Measurements from ENCODE around the gene ZIC3.
"Not testable (repeated sequence)": the region's sequence is repeated elsewhere in the genome, so short reads cannot be mapped to it uniquely, and the experiment has no call there.

Gene ZIC3

DNA sequence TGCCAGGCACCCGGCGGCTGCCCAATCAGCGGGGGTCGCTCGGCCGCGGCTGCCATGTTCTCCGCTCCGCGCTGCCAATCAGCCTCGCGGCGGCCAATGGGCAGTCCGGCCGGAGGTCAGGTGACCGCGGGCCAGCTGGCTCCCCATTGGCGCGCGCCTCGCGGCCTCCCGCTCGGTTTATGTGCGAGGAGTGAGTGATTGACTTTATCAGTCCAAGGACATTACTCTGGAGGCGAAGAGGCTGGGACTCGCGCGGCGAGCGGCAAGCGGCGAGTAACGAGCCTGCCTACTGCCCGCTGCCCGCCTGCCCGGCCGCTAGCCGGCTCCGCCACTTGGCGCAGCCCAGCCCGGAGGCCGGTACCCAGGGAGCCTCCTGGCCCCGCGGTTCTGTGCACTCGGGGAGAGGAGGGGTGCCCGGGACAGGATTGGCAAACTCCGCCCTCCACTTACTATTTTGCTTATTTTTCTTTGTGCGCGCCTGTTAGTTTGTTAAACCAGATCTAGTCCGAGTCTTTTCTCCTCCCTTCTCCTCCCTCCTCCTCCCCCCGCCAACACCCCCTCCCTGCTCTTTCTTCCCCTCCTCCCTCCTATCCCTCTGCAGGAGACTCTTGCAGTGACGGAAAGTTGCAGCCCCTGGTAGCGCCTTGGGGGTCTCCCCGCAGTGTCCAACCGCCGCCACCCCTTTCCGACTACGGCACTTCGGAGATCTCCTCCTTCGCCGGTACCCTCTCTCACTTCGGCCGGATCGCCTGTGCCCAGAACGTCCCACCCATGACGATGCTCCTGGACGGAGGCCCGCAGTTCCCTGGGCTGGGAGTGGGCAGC, at the start of gene ZIC3:
ZIC3 (plus strand) TSS at position 207 of the 825 bp plus-strand sequence; CDS start at position 772, 565 bp downstream.
- Histone ChIP-seq H3K4me3 (ENCODE audit: low read depth in 1 of 2, low read length in 2 of 2) (peak within 1 kb of the TSS; percentile 36 to 58), H3K27ac (ENCODE audit: low read depth, low read length) (no peak within 1 kb of the TSS), H3K4me1 (ENCODE audit: insufficient read depth, low read length) (no peaks in the 10 kb centered on the region), H3K9ac (ENCODE audit: low read length) (no peak within 1 kb of the TSS), H3K27me3 (ENCODE audit: control insufficient read depth in 1 of 2, insufficient read depth in 2 of 2, low read length in 2 of 2) (peaks cover 50 to 96% of the 10 kb centered on the region in 2 donors), H3K9me3 (ENCODE audit: low read length) (peaks cover 4% of the 10 kb centered on the region), H3K36me3 (ENCODE audit: insufficient read depth, low read length) (no peaks in the 10 kb centered on the region)

GRCh38 chrX:137519459-137519858, 46.5 kb upstream of the ZIC3 start:
- Histone ChIP-seq H3K9ac (ENCODE audit: low read length) (no peak overlapping the region), H3K4me1 (ENCODE audit: insufficient read depth, low read length) (no peaks in the 10 kb centered on the region), H3K4me3 (ENCODE audit: low read depth in 1 of 2, low read length in 2 of 2) (no peak overlapping the region), H3K27me3 (ENCODE audit: control insufficient read depth in 1 of 2, insufficient read depth in 2 of 2, low read length in 2 of 2) (no peaks in the 10 kb centered on the region), H3K27ac (ENCODE audit: low read depth, low read length) (no peak overlapping the region), H3K9me3 (ENCODE audit: low read length) (no peaks in the 10 kb centered on the region), H3K36me3 (ENCODE audit: insufficient read depth, low read length) (no peaks in the 10 kb centered on the region)

- Histone ChIP-seq H3K4me3 (ENCODE audit: low read depth in 1 of 2, low read length in 2 of 2) (no peak overlapping the region), H3K9ac (ENCODE audit: low read length) (no peak overlapping the region), H3K27me3 (ENCODE audit: control insufficient read depth in 1 of 2, insufficient read depth in 2 of 2, low read length in 2 of 2) (peaks cover 34 to 70% of the 10 kb centered on the region in 2 donors), H3K27ac (ENCODE audit: low read depth, low read length) (no peak overlapping the region), H3K36me3 (ENCODE audit: insufficient read depth, low read length) (no peaks in the 10 kb centered on the region), H3K9me3 (ENCODE audit: low read length) (no peaks in the 10 kb centered on the region), H3K4me1 (ENCODE audit: insufficient read depth, low read length) (no peaks in the 10 kb centered on the region)
These were observed 19.9 kb upstream of the ZIC3 start for GRCh38 chrX:137545711-137546651.

- Histone ChIP-seq H3K4me3 (ENCODE audit: low read depth in 1 of 2, low read length in 2 of 2) (no peak overlapping the region), H3K27me3 (ENCODE audit: control insufficient read depth in 1 of 2, insufficient read depth in 2 of 2, low read length in 2 of 2) (peaks cover 35 to 76% of the 10 kb centered on the region in 2 donors)
These were observed 18.6 kb upstream of the ZIC3 start for GRCh38 chrX:137547291-137547690.

DNA sequence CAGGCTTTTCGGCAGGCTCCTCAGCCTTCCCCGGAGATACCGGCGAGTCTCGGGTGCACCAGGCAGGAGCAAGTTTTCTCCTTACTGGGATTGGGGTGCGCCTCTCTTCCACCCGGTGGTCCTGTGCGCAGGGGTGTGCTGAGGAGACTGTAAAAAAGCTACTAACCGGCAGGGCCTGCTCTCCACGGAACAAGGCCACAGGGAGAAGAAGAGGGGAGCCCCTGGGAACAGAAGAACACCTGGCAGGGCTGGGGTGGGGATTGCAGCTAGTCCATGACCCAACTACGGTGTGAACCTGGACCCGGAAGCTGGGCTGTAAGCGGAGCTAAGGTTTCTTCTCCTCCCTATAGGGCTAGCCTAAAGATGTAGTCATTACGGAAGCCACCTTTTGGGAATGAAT, 17.7 kb upstream of the ZIC3 start:
- Histone ChIP-seq H3K4me1 (ENCODE audit: insufficient read depth, low read length) (no peaks in the 10 kb centered on the region), H3K9me3 (ENCODE audit: low read length) (no peaks in the 10 kb centered on the region), H3K27ac (ENCODE audit: low read depth, low read length) (no peak overlapping the region), H3K27me3 (ENCODE audit: control insufficient read depth in 1 of 2, insufficient read depth in 2 of 2, low read length in 2 of 2) (peaks cover 35 to 76% of the 10 kb centered on the region in 2 donors), H3K36me3 (ENCODE audit: insufficient read depth, low read length) (no peaks in the 10 kb centered on the region), H3K4me3 (ENCODE audit: low read depth in 1 of 2, low read length in 2 of 2) (no peak overlapping the region), H3K9ac (ENCODE audit: low read length) (no peak overlapping the region)

More at GRCh38 chrX:137547291-137547690, 18.6 kb upstream of the ZIC3 start:
- Histone ChIP-seq H3K27ac (ENCODE audit: low read depth, low read length) (no peak overlapping the region), H3K4me1 (ENCODE audit: insufficient read depth, low read length) (no peaks in the 10 kb centered on the region), H3K9me3 (ENCODE audit: low read length) (no peaks in the 10 kb centered on the region), H3K36me3 (ENCODE audit: insufficient read depth, low read length) (no peaks in the 10 kb centered on the region), H3K9ac (ENCODE audit: low read length) (no peak overlapping the region)

GRCh38 chrX:137549073-137549472, 16.9 kb upstream of the ZIC3 start:
- H3K9me3 ChIP-seq (ENCODE audit: low read length), result no peaks in the 10 kb centered on the region
- no peaks in the 10 kb centered on the region for H3K4me1 ChIP-seq (ENCODE audit: insufficient read depth, low read length)
- no peak overlapping the region for H3K4me3 ChIP-seq (ENCODE audit: low read depth in 1 of 2, low read length in 2 of 2)
- H3K9ac ChIP-seq (ENCODE audit: low read length), result no peak overlapping the region
- no peaks in the 10 kb centered on the region for H3K36me3 ChIP-seq (ENCODE audit: insufficient read depth, low read length)
- H3K27me3 ChIP-seq (ENCODE audit: control insufficient read depth in 1 of 2, insufficient read depth in 2 of 2, low read length in 2 of 2), result peaks cover 35 to 74% of the 10 kb centered on the region in 2 donors
- no peak overlapping the region for H3K27ac ChIP-seq (ENCODE audit: low read depth, low read length)

- no peak overlapping the region for H3K9ac ChIP-seq (ENCODE audit: low read length)
- peaks cover 35 to 64% of the 10 kb centered on the region in 2 donors for H3K27me3 ChIP-seq (ENCODE audit: control insufficient read depth in 1 of 2, insufficient read depth in 2 of 2, low read length in 2 of 2)
- H3K27ac ChIP-seq (ENCODE audit: low read depth, low read length), result no peak overlapping the region
- no peaks in the 10 kb centered on the region for H3K36me3 ChIP-seq (ENCODE audit: insufficient read depth, low read length)
- H3K9me3 ChIP-seq (ENCODE audit: low read length), result no peaks in the 10 kb centered on the region
- H3K4me1 ChIP-seq (ENCODE audit: insufficient read depth, low read length), result no peaks in the 10 kb centered on the region
- no peak overlapping the region for H3K4me3 ChIP-seq (ENCODE audit: low read depth in 1 of 2, low read length in 2 of 2)
These were observed 15.9 kb upstream of the ZIC3 start for GRCh38 chrX:137549851-137550664.

GRCh38 chrX:137550665-137551261, 15.2 kb upstream of the ZIC3 start:
- Histone ChIP-seq H3K9me3 (ENCODE audit: low read length) (no peaks in the 10 kb centered on the region), H3K9ac (ENCODE audit: low read length) (no peak overlapping the region), H3K27ac (ENCODE audit: low read depth, low read length) (no peak overlapping the region), H3K36me3 (ENCODE audit: insufficient read depth, low read length) (no peaks in the 10 kb centered on the region), H3K4me1 (ENCODE audit: insufficient read depth, low read length) (no peaks in the 10 kb centered on the region), H3K27me3 (ENCODE audit: control insufficient read depth in 1 of 2, insufficient read depth in 2 of 2, low read length in 2 of 2) (peaks cover 35 to 57% of the 10 kb centered on the region in 2 donors), H3K4me3 (ENCODE audit: low read depth in 1 of 2, low read length in 2 of 2) (no peak overlapping the region)

DNA sequence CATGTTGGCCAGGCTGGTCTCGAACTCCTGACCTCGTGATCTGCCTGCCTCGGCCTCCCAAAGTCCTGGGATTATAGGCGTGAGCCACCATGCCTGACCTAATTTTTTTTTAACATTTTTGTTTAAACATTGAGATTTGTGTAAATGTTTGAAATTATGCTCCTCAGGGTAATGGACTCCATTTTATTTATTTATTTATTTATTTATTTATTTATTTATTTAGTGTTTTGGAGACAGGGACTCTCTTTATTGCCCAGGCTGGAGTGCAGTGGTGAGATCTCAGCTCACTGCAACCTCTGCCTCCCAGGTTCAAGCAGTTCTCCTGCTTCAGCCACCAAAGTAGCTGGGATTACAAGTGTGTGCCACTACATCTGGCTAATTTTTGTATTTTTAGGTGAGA, 13.8 kb upstream of the ZIC3 start:
- H3K4me3 ChIP-seq (ENCODE audit: low read depth in 1 of 2, low read length in 2 of 2); H3K9me3 ChIP-seq (ENCODE audit: low read length); H3K27ac ChIP-seq (ENCODE audit: low read depth, low read length); H3K36me3 ChIP-seq (ENCODE audit: insufficient read depth, low read length); H3K4me1 ChIP-seq (ENCODE audit: insufficient read depth, low read length); H3K9ac ChIP-seq (ENCODE audit: low read length): not testable (repeated sequence)
- peaks cover 31 to 44% of the 10 kb centered on the region in 2 donors for H3K27me3 ChIP-seq (ENCODE audit: control insufficient read depth in 1 of 2, insufficient read depth in 2 of 2, low read length in 2 of 2)

DNA sequence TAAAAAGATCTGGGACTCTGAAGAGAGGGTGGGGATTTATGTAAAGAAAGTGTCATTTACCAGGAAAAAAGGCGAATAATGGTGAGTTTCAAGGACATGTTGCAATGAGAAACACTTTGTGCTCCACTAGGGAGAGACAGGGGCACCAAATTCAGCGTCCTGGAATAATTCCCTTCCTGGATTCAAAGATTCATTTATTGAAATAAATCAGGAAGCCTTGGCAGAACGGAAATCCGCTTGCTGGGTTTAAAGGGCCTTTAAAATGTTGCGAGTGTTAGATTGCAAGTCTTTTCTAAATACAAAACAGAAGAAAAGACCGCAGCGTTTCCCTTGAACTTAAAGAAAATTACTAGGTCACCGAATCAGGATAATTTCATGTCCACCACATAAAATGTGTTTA, 3.8 kb upstream of the ZIC3 start:
- Histone ChIP-seq H3K27ac (ENCODE audit: low read depth, low read length) (no peak overlapping the region), H3K4me3 (ENCODE audit: low read depth in 1 of 2, low read length in 2 of 2) (no peak overlapping the region), H3K4me1 (ENCODE audit: insufficient read depth, low read length) (no peaks in the 10 kb centered on the region), H3K9me3 (ENCODE audit: low read length) (no peaks in the 10 kb centered on the region), H3K36me3 (ENCODE audit: insufficient read depth, low read length) (no peaks in the 10 kb centered on the region), H3K27me3 (ENCODE audit: control insufficient read depth in 1 of 2, insufficient read depth in 2 of 2, low read length in 2 of 2) (peaks cover 36 to 72% of the 10 kb centered on the region in 2 donors), H3K9ac (ENCODE audit: low read length) (no peak overlapping the region)

Measured in muscle layer of colon (tissue), 2 donors.